IMR-90 (cell line): ENCODE results near the gene RAVER2. TPM values are rescaled to one million over a fixed set of nuclear protein-coding genes. Genes with fewer than 3 reads are reported as not detected.

Experiments
- ATAC-seq: fragments of 200-7000 bp; cut with Tn5 transposase; 2 replicates; pipeline ENCODE4 v1.9.1; 2020; ENCODE audit warnings: low read depth, mild to moderate bottlenecking, moderate library complexity
- BruUV-seq: library from RNA; stranded (reverse); fragments of 400-500 nt; replicated peaks from 2 replicates; lab custom pipeline; 2021; lab: Mats Ljungman, UMichigan
- CTCF ChIA-PET: fragments of 300-600 bp; formaldehyde crosslinking; extraction: SDS; loops from one replicate; lab custom pipeline; 2021; ENCODE audit warnings: antibody characterized with exemption; lab: Yijun Ruan, JAX
- POLR2A ChIA-PET: fragments of 300-600 bp; sonication (Branson Sonifier 250); formaldehyde crosslinking; loops from one replicate; lab custom pipeline; 2022; ENCODE audit warnings: antibody characterized with exemption; ENCODE audit not compliant: unreplicated experiment; lab: Charles Lee
- DNase-seq: peaks from one replicate; pipeline ENCODE4 v3.0.0; 2013
- H2AFZ ChIP-seq: replicated peaks from 2 replicates; pipeline ENCODE3; 2013; ENCODE audit warnings: low read length, mild to moderate bottlenecking; ENCODE audit not compliant: poor library complexity
- H2AK5ac ChIP-seq: 2 replicates; pipeline ENCODE4 v1.6.1; 2013; ENCODE audit warnings: low read depth, low read length, inconsistent platforms
- H2AK9ac ChIP-seq: replicated peaks from 2 replicates; pipeline ENCODE3; 2013; ENCODE audit warnings: mild to moderate bottlenecking, low read depth, low read length, moderate library complexity; ENCODE audit not compliant: poor library complexity
- H2BK120ac ChIP-seq: 2 replicates; pipeline ENCODE4 v1.6.1; 2013; ENCODE audit warnings: low read depth, low read length, inconsistent platforms
- H2BK15ac ChIP-seq: 3 replicates; pipeline ENCODE4 v1.6.1; 2013; ENCODE audit warnings: low read depth, low read length, inconsistent platforms
- H2BK20ac ChIP-seq: 2 replicates; pipeline ENCODE4 v1.6.1; 2013; ENCODE audit warnings: low read depth, mild to moderate bottlenecking, inconsistent platforms, low read length, moderate library complexity
- H2BK5ac ChIP-seq: 2 replicates; pipeline ENCODE4 v1.6.1; 2013; ENCODE audit warnings: mild to moderate bottlenecking, low read depth, low read length, inconsistent platforms; ENCODE audit not compliant: poor library complexity, severe bottlenecking
- H3K14ac ChIP-seq: replicated peaks from 2 replicates; pipeline ENCODE4 v1.6.1; 2013; ENCODE audit warnings: low read depth, low read length, inconsistent platforms
- H3K18ac ChIP-seq: 2 replicates; pipeline ENCODE4 v1.6.1; 2013; ENCODE audit warnings: low read depth, low read length, control low read depth
- H3K23ac ChIP-seq: 2 replicates; pipeline ENCODE4 v1.6.1; 2013; ENCODE audit warnings: low read depth, low read length, inconsistent platforms
- H3K27ac ChIP-seq: 2 replicates; pipeline ENCODE4 v1.5.1; 2013; ENCODE audit warnings: mild to moderate bottlenecking, control low read depth, low read length; ENCODE audit not compliant: insufficient read depth
- H3K27me3 ChIP-seq: 2 replicates; pipeline ENCODE4 v1.6.1; 2013; ENCODE audit warnings: low read length; ENCODE audit not compliant: control insufficient read depth, insufficient read depth
- H3K36me3 ChIP-seq: 2 replicates; pipeline ENCODE4 v1.6.1; 2013; ENCODE audit warnings: low read length, mixed read lengths; ENCODE audit not compliant: control insufficient read depth, insufficient read depth
- H3K4ac ChIP-seq: 2 replicates; pipeline ENCODE4 v1.6.1; 2013; ENCODE audit warnings: low read depth, low read length, inconsistent platforms
- H3K4me1 ChIP-seq: 2 replicates; pipeline ENCODE4 v1.6.1; 2013; ENCODE audit warnings: low read length, mixed read lengths; ENCODE audit not compliant: control insufficient read depth, insufficient read depth
- H3K4me2 ChIP-seq: 2 replicates; pipeline ENCODE4 v1.6.1; 2013; ENCODE audit warnings: low read depth, mild to moderate bottlenecking, control low read depth, low read length, moderate library complexity
- H3K4me3 ChIP-seq: 2 replicates; pipeline ENCODE4 v1.5.1; 2013; ENCODE audit warnings: low read depth, mild to moderate bottlenecking, control low read depth, low read length, moderate library complexity; ENCODE audit not compliant: insufficient read depth
- H3K56ac ChIP-seq: 2 replicates; pipeline ENCODE4 v1.6.1; 2013; ENCODE audit warnings: low read length, inconsistent platforms; ENCODE audit not compliant: insufficient read depth; ENCODE audit errors: extremely low read depth
- H3K79me1 ChIP-seq, 2 experiments: 2 replicates each; pipeline ENCODE4 v1.6.1; 2013; ENCODE audit warnings: low read length in 2 of 2, inconsistent platforms in 1 of 2, low read depth in 1 of 2
- H3K9ac ChIP-seq: 2 replicates; pipeline ENCODE4 v1.6.1; 2013; ENCODE audit warnings: low read depth, low read length, control low read depth
- H3K9me1 ChIP-seq: 2 replicates; pipeline ENCODE4 v1.6.1; 2013; ENCODE audit warnings: low read length, inconsistent platforms; ENCODE audit not compliant: insufficient read depth
- H3K9me3 ChIP-seq: 2 replicates; pipeline ENCODE4 v1.6.1; 2013; ENCODE audit warnings: low read length; ENCODE audit not compliant: control insufficient read depth, insufficient read depth
- H4K20me1 ChIP-seq: 2 replicates; pipeline ENCODE4 v1.6.1; 2013; ENCODE audit warnings: low read length, inconsistent platforms; ENCODE audit not compliant: insufficient read depth
- H4K5ac ChIP-seq: 2 replicates; pipeline ENCODE4 v1.6.1; 2013; ENCODE audit warnings: mild to moderate bottlenecking, low read depth, low read length, control low read depth
- H4K8ac ChIP-seq, 2 experiments: 2 replicates each; pipeline ENCODE4 v1.6.1; 2013; ENCODE audit warnings: low read depth in 2 of 2, low read length in 2 of 2, control low read depth in 1 of 2, inconsistent platforms in 1 of 2
- H4K91ac ChIP-seq: 2 replicates; pipeline ENCODE4 v1.6.1; 2013; ENCODE audit warnings: low read depth, low read length, inconsistent platforms; ENCODE audit not compliant: insufficient read depth
- BHLHE40 ChIP-seq: fragments of 150-350 bp; IDR thresholded peaks from 2 replicates; pipeline ENCODE4 v1.6.1; 2016; ENCODE audit warnings: mild to moderate bottlenecking, low read depth, low read length
- CEBPB ChIP-seq: IDR thresholded peaks from 2 replicates; pipeline ENCODE4 v1.6.1; 2012; ENCODE audit warnings: low read depth, low read length, improper control_type of control experiment
- CHD1 ChIP-seq: IDR thresholded peaks from 2 replicates; pipeline ENCODE4 v1.6.1; 2012; ENCODE audit warnings: low read depth, low read length, improper control_type of control experiment
- CTCF ChIP-seq: conservative IDR thresholded peaks from 2 replicates; pipeline ENCODE4 v1.5.1; 2012; ENCODE audit warnings: mild to moderate bottlenecking, low read depth, low read length, improper control_type of control experiment
- ELK1 ChIP-seq: fragments of 150-350 bp; IDR thresholded peaks from 2 replicates; pipeline ENCODE4 v1.6.1; 2016; ENCODE audit warnings: low read depth, mild to moderate bottlenecking, low read length, moderate library complexity, borderline replicate concordance
- FOS ChIP-seq: fragments of 150-350 bp; IDR thresholded peaks from 2 replicates; pipeline ENCODE4 v1.6.1; 2016; ENCODE audit warnings: low read depth, low read length
- MAFK ChIP-seq: IDR thresholded peaks from 2 replicates; pipeline ENCODE4 v1.6.1; 2012; ENCODE audit warnings: low read depth, low read length, improper control_type of control experiment
- MAZ ChIP-seq: IDR thresholded peaks from 2 replicates; pipeline ENCODE4 v1.6.1; 2012; ENCODE audit warnings: low read depth, mild to moderate bottlenecking, low read length, improper control_type of control experiment, moderate library complexity, borderline replicate concordance
- MXI1 ChIP-seq: IDR thresholded peaks from 2 replicates; pipeline ENCODE4 v1.6.1; 2012; ENCODE audit warnings: low read depth, mild to moderate bottlenecking, low read length, moderate library complexity, borderline replicate concordance
- NFE2L2 ChIP-seq: fragments of 150-350 bp; IDR thresholded peaks from 2 replicates; pipeline ENCODE4 v1.6.1; 2016; ENCODE audit warnings: low read depth, mild to moderate bottlenecking, low read length
- POLR2A ChIP-seq: IDR thresholded peaks from 2 replicates; pipeline ENCODE4 v1.6.1; 2012; ENCODE audit warnings: mild to moderate bottlenecking, low read depth, low read length
- RAD21 ChIP-seq: IDR thresholded peaks from 2 replicates; pipeline ENCODE4 v1.6.1; 2012; ENCODE audit warnings: low read length, improper control_type of control experiment
- RCOR1 ChIP-seq: IDR thresholded peaks from 2 replicates; pipeline ENCODE4 v1.6.1; 2012; ENCODE audit warnings: mild to moderate bottlenecking, low read length, improper control_type of control experiment; ENCODE audit not compliant: insufficient replicate concordance
- RFX5 ChIP-seq: IDR thresholded peaks from 2 replicates; pipeline ENCODE4 v1.8.0; 2012; ENCODE audit warnings: low read depth, mild to moderate bottlenecking, low read length, moderate library complexity
- SMC3 ChIP-seq: fragments of 150-350 bp; IDR thresholded peaks from 2 replicates; pipeline ENCODE4 v1.6.1; 2016; ENCODE audit warnings: low read depth, mild to moderate bottlenecking, antibody characterized with exemption, low read length, moderate library complexity
- USF2 ChIP-seq: fragments of 150-350 bp; IDR thresholded peaks from 2 replicates; pipeline ENCODE4 v1.6.1; 2017; ENCODE audit warnings: mild to moderate bottlenecking, antibody characterized with exemption, low read length, low read depth
- WGBS, 2 experiments: methylation state at CpG; one replicate each; pipeline versions ENCODE4 v1.1.5 to v1.1.7; 2013; ENCODE audit warnings: missing lambda C conversion rate in 2 of 2; ENCODE audit not compliant: insufficient read length in 1 of 2; ENCODE audit errors: extremely low coverage in 2 of 2; 5-methylcytosine and 5-hydroxymethylcytosine counted together
- dilution Hi-C: fragments of 300-500 bp; cut with HindIII; formaldehyde crosslinking; loops from one replicate; pipeline ENCODE4 v1.14.3; 2018; ENCODE audit warnings: low sequenced_read_pairs; ENCODE audit not compliant: unreplicated experiment
- in situ Hi-C: fragments of 300-500 bp; cut with MboI; formaldehyde crosslinking; loops from 3 replicates; pipeline ENCODE4 v1.14.3; 2019; ENCODE audit warnings: low sequenced_read_pairs, inconsistent platforms, mixed read lengths
- intact Hi-C: fragments of 100-400 bp; cut with micrococcal nuclease; formaldehyde crosslinking; loops from 2 replicates; pipeline ENCODE4 v1.10.0; 2022
- polyA plus RNA-seq, 3 experiments: library from polyadenylated mRNA; depleted of rRNA; stranded (reverse); fragments of >200 nt; gene quantifications; 2 replicates each; pipeline ENCODE4 v1.2.3, GENCODE V29; 2012; ENCODE audit warnings: low replicate concordance in 1 of 3
- total RNA-seq: library from RNA; depleted of rRNA; stranded (reverse); fragments of >200 nt; gene quantifications from 2 replicates; pipeline ENCODE4 v1.2.3, GENCODE V29; 2012

RAVER2 gene
- total and polyA plus RNA-seq, 2 of the 4 experiments (the other 2 are of a cell fraction) = 3.7 to 6.1 TPM

GRCh38 chr1:64810001-64810400, 65.1 kb downstream of the RAVER2 start:
- no peak overlapping the region for H2BK120ac ChIP-seq
- no peak overlapping the region for H2AK9ac ChIP-seq
- H4K20me1 ChIP-seq = no peaks in the 10 kb centered on the region
- H3K27me3 ChIP-seq = no peaks in the 10 kb centered on the region
- no peaks in the 10 kb centered on the region for H3K9me3 ChIP-seq
- no peak overlapping the region for H3K18ac ChIP-seq
- no peak overlapping the region for H3K23ac ChIP-seq
- no CpG with 5 or more reads among the region's 1 CpG for WGBS, 2 experiments
- no peak overlapping the region for H3K4me2 ChIP-seq
- no peak overlapping the region for H3K4me3 ChIP-seq
- no peak overlapping the region for H3K9ac ChIP-seq
- no peak overlapping the region for H2BK20ac ChIP-seq
- ChIA-PET POLR2A (no interaction called here), CTCF (no interaction called here)
- in situ Hi-C loops = no loop called here
- H3K79me1 ChIP-seq = no peaks in the 10 kb centered on the region
- no peak overlapping the region for H2AK5ac ChIP-seq
- no peak overlapping the region for H2AFZ ChIP-seq
- no peak overlapping the region for H3K14ac ChIP-seq
- H3K36me3 ChIP-seq = no peaks in the 10 kb centered on the region
- DNase-seq = no peak
- H3K27ac ChIP-seq = no peak overlapping the region
- H4K5ac ChIP-seq = no peak overlapping the region
- TF ChIP-seq NFE2L2 (no peak), ELK1 (no peak), SMC3 (no peak), RCOR1 (no peak), MAFK (no peak), USF2 (no peak), RAD21 (no peak), CEBPB (no peak), BHLHE40 (no peak), POLR2A (no peak), FOS (no peak), CHD1 (no peak), MAZ (no peak), MXI1 (no peak), RFX5 (no peak), CTCF (no peak)
- no peaks in the 10 kb centered on the region for H3K9me1 ChIP-seq
- intact Hi-C loops = no loop called here
- H4K8ac ChIP-seq = no peak overlapping the region
- H3K4ac ChIP-seq = no peak overlapping the region
- no peak overlapping the region for H4K91ac ChIP-seq
- H2BK15ac ChIP-seq = no peak overlapping the region
- no peak overlapping the region for H2BK5ac ChIP-seq
- no peaks in the 10 kb centered on the region for H3K4me1 ChIP-seq
- BruUV-seq = no TSS peak
- dilution Hi-C loops = no loop called here
- no peak for ATAC-seq
- no peak overlapping the region for H3K56ac ChIP-seq
